ENCODE measurements around the gene SPIN1. TPM values are rescaled to one million over a fixed set of nuclear protein-coding genes. Genes with fewer than 3 reads are reported as not detected.

The SPIN1 gene
- total and polyA plus RNA-seq, 2 donors (not counting 3 experiments of a cell fraction or from before 2014, with no cell fraction given), result 38.1 to 56.8 TPM

- Histone ChIP-seq H3K9me1 (replicated peaks; ENCODE audit: control insufficient read depth, extremely low read depth, insufficient read depth, low read length) (no peaks in the 10 kb centered on the region), H2AFZ (ENCODE audit: low read depth, low read length) (no peak overlapping the region), H3K4me1 (ENCODE audit: control insufficient read depth, extremely low read depth, insufficient read depth, low read length) (no peaks in the 10 kb centered on the region), H3K4me2 (ENCODE audit: insufficient read depth, low read length) (no peak overlapping the region), H3K27ac (ENCODE audit: insufficient read depth, low read depth, low read length) (no peak overlapping the region), H3K36me3 (ENCODE audit: control insufficient read depth in 2 of 2, extremely low read depth in 1 of 2, insufficient read depth in 2 of 2, low read length in 2 of 2) (no peaks in the 10 kb centered on the region), H3K9me3 (replicated peaks; ENCODE audit: control insufficient read depth, insufficient read depth, low read length) (no peaks in the 10 kb centered on the region), H3K9ac (replicated peaks; ENCODE audit: extremely low read depth, insufficient read depth, low read length) (no peak overlapping the region), H3K4me3 (replicated peaks in 1 of 3; ENCODE audit: insufficient read depth in 1 of 3, low read depth in 1 of 3, low read length in 3 of 3) (no peak overlapping the region), H3K79me2 (ENCODE audit: control insufficient read depth, insufficient read depth, low read length) (peaks cover 48% of the 10 kb centered on the region), H4K20me1 (replicated peaks; ENCODE audit: control insufficient read depth, extremely low read depth, insufficient read depth, low read length) (no peaks in the 10 kb centered on the region), H3K27me3 (ENCODE audit: control insufficient read depth in 2 of 2, insufficient read depth in 2 of 2, low read length in 2 of 2) (no peaks in the 10 kb centered on the region)
- FAIRE-seq (no peak), DNase-seq (ENCODE audit: low read depth, low spot score) (no peak)
- BruUV-seq (replicated peaks), result no TSS peak
- intact Hi-C loops (cut with micrococcal nuclease), result no loop called here
- dilution Hi-C loops (cut with MboI; ENCODE audit: extremely low pct_ligation_motif_present, low sequenced_read_pairs), result no loop called here
- CTCF ChIA-PET, result no interaction called here
- POLR2A ChIA-PET, result no interaction called here
- no peak for TF ChIP-seq FOS (IDR thresholded peaks at IDR 0.05; ENCODE audit: borderline replicate concordance, insufficient read depth, low read length)
- TF ChIP-seq JUN (IDR thresholded peaks at IDR 0.05; ENCODE audit: borderline replicate concordance, insufficient read depth, insufficient read length, low read depth), result no peak
- TF ChIP-seq POLR2A (IDR thresholded peaks at IDR 0.05; ENCODE audit: low read depth, low read length), result no peak
- TF ChIP-seq EZH2 (IDR thresholded peaks at IDR 0.05; ENCODE audit: borderline replicate concordance, low read depth, low read length, severe bottlenecking), result no peak
- TF ChIP-seq CTCF (IDR thresholded peaks at IDR 0.05; ENCODE audit: extremely low read depth in 1 of 2, insufficient read depth in 1 of 2, low read depth in 1 of 2, low read length in 2 of 2), result no peak
- TF ChIP-seq MYC (IDR thresholded peaks at IDR 0.05; ENCODE audit: low read depth, low read length), result no peak
- TF ChIP-seq POLR2AphosphoS5 (IDR thresholded peaks at IDR 0.05; ENCODE audit: insufficient read depth, low read depth, low read length), result no peak
- TF ChIP-seq GATA2 (IDR thresholded peaks at IDR 0.05; ENCODE audit: insufficient read depth, insufficient read length, low read depth, low read length), result no peak
- TF ChIP-seq MAX (IDR thresholded peaks at IDR 0.05; ENCODE audit: insufficient read depth, insufficient read length), result no peak
Measured at GRCh38 chr9:88438811-88439210, 50.6 kb downstream of the SPIN1 start.
